ENCODE measurements around the gene ZNF598.

- TF ChIP-seq CTCF (IDR thresholded peaks at IDR 0.05) (no peak), TCF7L2 (IDR thresholded peaks at IDR 0.05; ENCODE audit: low read depth, low read length) (no peak), POLR2AphosphoS5 (IDR thresholded peaks at IDR 0.05; ENCODE audit: low read depth, low read length) (no peak)
Measured at GRCh38 chr16:1998360-1998835, 11.2 kb downstream of the ZNF598 start.
